GM21723 (cell line): ENCODE data around the gene SIPA1L3.

ENCODE experiments used
- ATAC-seq: cut with Tn5 transposase; IDR thresholded peaks from one replicate; pipeline ENCODE4 v1.9.1; 2021; ENCODE audit warnings: mild to moderate bottlenecking, moderate library complexity; ENCODE audit not compliant: unreplicated experiment

The SIPA1L3 gene

GRCh38 chr19:38251564-38252051, 344.6 kb downstream of the SIPA1L3 start:
- ATAC-seq, result no peak

- ATAC-seq, result no peak
These were observed 345.4 kb downstream of the SIPA1L3 start for GRCh38 chr19:38252385-38252784.

- no peak for ATAC-seq
These were observed 346.1 kb downstream of the SIPA1L3 start for GRCh38 chr19:38252941-38253691.

GRCh38 chr19:38253788-38254187, 346.8 kb downstream of the SIPA1L3 start:
- no peak for ATAC-seq

- no peak for ATAC-seq
These were observed 348.5 kb downstream of the SIPA1L3 start for GRCh38 chr19:38255383-38256014.
